K562 (cell line): ENCODE data around the gene FGF21. TPM values are rescaled to one million over a fixed set of nuclear protein-coding genes. Genes with fewer than 3 reads are reported as not detected.

Experiments used
- ETV6 ChIP-seq, 3 experiments: fragments of 150-350 bp in 1 of 3; sonication (generic) in 1 of 3; formaldehyde crosslinking in 1 of 3; IDR thresholded peaks; 2 replicates each; pipeline versions ENCODE4 v1.6.1 to v1.8.0; 2014 to 2022; ENCODE audit warnings: borderline replicate concordance in 2 of 3, low read depth in 2 of 3, antibody characterized with exemption in 1 of 3, low read length in 1 of 3, mild to moderate bottlenecking in 1 of 3, missing genetic modification reagents in 1 of 3
- MEIS2 ChIP-seq: fragments of 450-650 bp; IDR thresholded peaks from 2 replicates; pipeline ENCODE4 v1.6.1; 2014; ENCODE audit warnings: mild to moderate bottlenecking; ENCODE audit not compliant: partially characterized antibody
- PYGO2 ChIP-seq: fragments of 450-650 bp; IDR thresholded peaks from 2 replicates; pipeline ENCODE4 v1.6.1; 2016; ENCODE audit warnings: mild to moderate bottlenecking, missing genetic modification characterization, moderate library complexity, missing compliant biosample characterization
- SMARCC2 ChIP-seq: fragments of 450-650 bp; IDR thresholded peaks from 2 replicates; pipeline ENCODE4 v1.6.1; 2017; ENCODE audit warnings: antibody characterized with exemption, moderate library complexity, mild to moderate bottlenecking, low read depth
- TARDBP ChIP-seq: fragments of 450-650 bp; IDR thresholded peaks from 2 replicates; pipeline ENCODE4 v1.6.1; 2016
- TRIM28 ChIP-seq: fragments of 450-650 bp; IDR thresholded peaks from 2 replicates; pipeline ENCODE4 v1.6.1; 2017
- polyA plus RNA-seq, 8 experiments: library from polyadenylated mRNA; depleted of rRNA in 4 of 8; stranded (reverse) in 5 of 8; unstranded in 3 of 8; fragments of >200 nt; fragmentation: Nextera tagmentation in 2 of 8; fragmentation: Illumina TruSeq in 1 of 8; extraction: Ambion mirVana in 2 of 8; extraction: Trizol in 1 of 8; gene quantifications; 2 replicates each; pipeline versions ENCODE4 v1.2.1 to v1.2.3, GENCODE V29; 2011 to 2014; ENCODE audit warnings: inconsistent platforms in 1 of 8, missing spikeins in 1 of 8
- total RNA-seq, 7 experiments: library from RNA; depleted of rRNA in 6 of 7; stranded (reverse); fragments of >200 nt in 6 of 7; fragmentation: Illumina TruSeq in 2 of 7; extraction: Trizol in 2 of 7; gene quantifications; 2 replicates each; pipeline versions ENCODE4 v1.2.1 to v1.2.3, GENCODE V29; 2011 to 2021; ENCODE audit warnings: low replicate concordance in 1 of 7
- TF ChIP-seq, protein P1 (sequence below), 2 experiments: fragments of 450-650 bp; IDR thresholded peaks; 2 replicates each; pipeline ENCODE4 v1.6.1; 2016; ENCODE audit warnings: mild to moderate bottlenecking in 2 of 2, borderline replicate concordance in 1 of 2, low read depth in 1 of 2, moderate library complexity in 1 of 2
- TF ChIP-seq, protein P2 (sequence below): fragments of 200-400 bp; formaldehyde crosslinking; IDR thresholded peaks from 2 replicates; pipeline ENCODE4 v1.6.1; 2017; ENCODE audit warnings: mild to moderate bottlenecking, low read depth, low read length, moderate library complexity
- TF ChIP-seq, protein P3 (sequence below): fragments of 450-650 bp; IDR thresholded peaks from 2 replicates; pipeline ENCODE4 v1.6.1; 2016; ENCODE audit warnings: borderline replicate concordance
- TF ChIP-seq, protein P4 (sequence below): fragments of 200-800 bp; sonication (Bioruptor generic); IDR thresholded peaks from 2 replicates; pipeline ENCODE4 v1.6.1; 2017; ENCODE audit warnings: missing genetic modification characterization, missing compliant biosample characterization

FGF21 gene
- total and polyA plus RNA-seq, 9 of the 15 experiments (the other 6 are each of a cell fraction or from before 2014, with no cell fraction given): 0.04 to 0.77 (median 0.09) TPM; not detected in 6

DNA sequence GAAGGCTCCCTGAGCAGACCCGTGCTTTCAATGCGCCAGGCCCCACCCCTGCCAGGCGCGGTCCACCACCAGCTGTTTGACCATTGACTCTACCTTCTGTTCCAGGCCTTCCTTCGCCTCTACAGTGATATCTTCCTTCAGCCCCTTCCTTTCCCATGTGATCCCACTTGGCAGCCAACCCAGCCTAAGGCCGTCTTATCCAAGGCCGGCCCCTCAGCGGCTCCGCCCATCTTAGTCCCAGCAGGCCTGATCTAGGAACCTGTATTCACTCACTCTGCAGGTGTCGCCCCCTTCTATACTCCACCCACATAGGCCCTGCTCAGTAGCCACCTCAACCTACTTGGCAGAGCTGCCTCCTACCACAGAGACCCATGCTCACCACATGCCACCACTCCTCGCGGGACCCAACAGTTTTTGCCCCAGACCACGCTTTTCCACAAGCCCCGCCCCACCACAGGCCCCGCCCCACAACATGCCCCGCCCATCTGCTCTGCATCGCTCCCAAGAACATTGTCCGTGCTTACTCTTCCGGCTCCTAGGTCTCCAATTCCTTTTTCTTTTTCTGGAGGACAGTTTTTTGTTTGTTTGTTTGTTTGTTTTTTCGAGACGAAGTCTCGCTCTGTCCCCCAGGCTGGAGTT is 17.8 kb upstream of the FGF21 start (continued):
- TF ChIP-seq, protein P1, sequence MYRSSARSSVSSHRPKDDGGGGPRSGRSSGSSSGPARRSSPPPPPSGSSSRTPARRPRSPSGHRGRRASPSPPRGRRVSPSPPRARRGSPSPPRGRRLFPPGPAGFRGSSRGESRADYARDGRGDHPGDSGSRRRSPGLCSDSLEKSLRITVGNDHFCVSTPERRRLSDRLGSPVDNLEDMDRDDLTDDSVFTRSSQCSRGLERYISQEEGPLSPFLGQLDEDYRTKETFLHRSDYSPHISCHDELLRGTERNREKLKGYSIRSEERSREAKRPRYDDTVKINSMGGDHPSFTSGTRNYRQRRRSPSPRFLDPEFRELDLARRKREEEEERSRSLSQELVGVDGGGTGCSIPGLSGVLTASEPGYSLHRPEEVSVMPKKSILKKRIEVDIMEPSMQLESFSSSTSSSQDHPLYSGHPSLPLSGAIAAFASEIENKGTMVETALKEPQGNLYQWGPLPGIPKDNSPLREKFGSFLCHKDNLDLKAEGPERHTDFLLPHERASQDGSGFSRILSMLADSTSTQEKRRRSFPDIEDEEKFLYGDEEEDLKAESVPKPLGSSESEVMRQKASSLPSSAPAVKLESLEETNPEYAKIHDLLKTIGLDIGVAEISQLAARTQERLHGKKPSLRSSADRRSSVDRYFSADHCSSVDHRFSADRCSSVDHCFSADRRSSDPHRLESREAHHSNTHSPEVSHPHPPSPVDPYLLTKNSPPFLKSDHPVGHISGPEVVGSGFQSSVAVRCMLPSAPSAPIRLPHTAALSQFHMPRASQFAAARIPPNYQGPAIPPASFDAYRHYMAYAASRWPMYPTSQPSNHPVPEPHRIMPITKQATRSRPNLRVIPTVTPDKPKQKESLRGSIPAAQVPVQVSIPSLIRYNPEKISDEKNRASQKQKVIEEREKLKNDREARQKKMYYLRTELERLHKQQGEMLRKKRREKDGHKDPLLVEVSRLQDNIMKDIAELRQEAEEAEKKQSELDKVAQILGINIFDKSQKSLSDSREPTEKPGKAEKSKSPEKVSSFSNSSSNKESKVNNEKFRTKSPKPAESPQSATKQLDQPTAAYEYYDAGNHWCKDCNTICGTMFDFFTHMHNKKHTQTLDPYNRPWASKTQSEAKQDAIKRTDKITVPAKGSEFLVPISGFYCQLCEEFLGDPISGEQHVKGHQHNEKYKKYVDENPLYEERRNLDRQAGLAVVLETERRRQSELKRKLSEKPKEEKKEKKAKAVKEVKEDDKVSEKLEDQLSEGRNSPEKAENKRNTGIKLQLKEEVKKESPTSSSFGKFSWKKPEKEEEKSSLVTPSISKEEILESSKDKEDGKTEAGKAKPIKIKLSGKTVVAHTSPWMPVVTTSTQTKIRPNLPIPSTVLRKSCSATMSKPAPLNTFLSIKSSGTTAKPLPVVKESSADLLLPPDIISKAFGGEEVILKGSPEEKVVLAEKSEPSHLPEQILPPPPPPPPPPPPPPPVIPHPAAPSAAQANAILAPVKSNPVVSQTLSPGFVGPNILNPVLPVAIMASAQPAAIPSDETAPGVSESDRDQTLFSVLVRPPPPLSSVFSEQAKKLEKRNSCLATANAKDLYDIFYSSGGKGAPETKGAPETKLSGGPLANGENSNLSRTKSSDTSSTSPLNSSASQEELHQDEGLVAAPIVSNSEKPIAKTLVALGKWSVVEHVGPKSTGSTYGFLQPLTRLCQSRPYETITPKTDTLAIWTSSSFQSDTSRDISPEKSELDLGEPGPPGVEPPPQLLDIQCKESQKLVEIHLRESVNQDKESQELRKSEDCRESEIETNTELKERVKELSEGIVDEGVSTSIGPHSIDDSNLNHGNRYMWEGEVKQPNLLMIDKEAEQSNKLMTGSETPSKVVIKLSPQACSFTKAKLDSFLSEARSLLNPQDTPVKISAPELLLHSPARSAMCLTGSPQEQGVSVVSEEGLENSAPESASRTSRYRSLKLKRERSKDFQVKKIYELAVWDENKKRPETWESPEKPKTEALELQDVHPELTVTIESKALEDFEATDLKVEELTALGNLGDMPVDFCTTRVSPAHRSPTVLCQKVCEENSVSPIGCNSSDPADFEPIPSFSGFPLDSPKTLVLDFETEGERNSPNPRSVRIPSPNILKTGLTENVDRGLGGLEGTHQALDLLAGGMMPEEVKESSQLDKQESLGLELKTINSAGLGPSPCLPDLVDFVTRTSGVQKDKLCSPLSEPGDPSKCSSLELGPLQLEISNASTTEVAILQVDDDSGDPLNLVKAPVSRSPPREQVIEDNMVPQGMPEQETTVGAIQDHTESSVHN (IDR thresholded peaks at IDR 0.05; ENCODE audit: borderline replicate concordance in 1 of 2, low read depth in 1 of 2): no peak
- TF ChIP-seq, protein P2, sequence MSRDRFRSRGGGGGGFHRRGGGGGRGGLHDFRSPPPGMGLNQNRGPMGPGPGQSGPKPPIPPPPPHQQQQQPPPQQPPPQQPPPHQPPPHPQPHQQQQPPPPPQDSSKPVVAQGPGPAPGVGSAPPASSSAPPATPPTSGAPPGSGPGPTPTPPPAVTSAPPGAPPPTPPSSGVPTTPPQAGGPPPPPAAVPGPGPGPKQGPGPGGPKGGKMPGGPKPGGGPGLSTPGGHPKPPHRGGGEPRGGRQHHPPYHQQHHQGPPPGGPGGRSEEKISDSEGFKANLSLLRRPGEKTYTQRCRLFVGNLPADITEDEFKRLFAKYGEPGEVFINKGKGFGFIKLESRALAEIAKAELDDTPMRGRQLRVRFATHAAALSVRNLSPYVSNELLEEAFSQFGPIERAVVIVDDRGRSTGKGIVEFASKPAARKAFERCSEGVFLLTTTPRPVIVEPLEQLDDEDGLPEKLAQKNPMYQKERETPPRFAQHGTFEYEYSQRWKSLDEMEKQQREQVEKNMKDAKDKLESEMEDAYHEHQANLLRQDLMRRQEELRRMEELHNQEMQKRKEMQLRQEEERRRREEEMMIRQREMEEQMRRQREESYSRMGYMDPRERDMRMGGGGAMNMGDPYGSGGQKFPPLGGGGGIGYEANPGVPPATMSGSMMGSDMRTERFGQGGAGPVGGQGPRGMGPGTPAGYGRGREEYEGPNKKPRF: no peak
- TF ChIP-seq, protein P3, sequence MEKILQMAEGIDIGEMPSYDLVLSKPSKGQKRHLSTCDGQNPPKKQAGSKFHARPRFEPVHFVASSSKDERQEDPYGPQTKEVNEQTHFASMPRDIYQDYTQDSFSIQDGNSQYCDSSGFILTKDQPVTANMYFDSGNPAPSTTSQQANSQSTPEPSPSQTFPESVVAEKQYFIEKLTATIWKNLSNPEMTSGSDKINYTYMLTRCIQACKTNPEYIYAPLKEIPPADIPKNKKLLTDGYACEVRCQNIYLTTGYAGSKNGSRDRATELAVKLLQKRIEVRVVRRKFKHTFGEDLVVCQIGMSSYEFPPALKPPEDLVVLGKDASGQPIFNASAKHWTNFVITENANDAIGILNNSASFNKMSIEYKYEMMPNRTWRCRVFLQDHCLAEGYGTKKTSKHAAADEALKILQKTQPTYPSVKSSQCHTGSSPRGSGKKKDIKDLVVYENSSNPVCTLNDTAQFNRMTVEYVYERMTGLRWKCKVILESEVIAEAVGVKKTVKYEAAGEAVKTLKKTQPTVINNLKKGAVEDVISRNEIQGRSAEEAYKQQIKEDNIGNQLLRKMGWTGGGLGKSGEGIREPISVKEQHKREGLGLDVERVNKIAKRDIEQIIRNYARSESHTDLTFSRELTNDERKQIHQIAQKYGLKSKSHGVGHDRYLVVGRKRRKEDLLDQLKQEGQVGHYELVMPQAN: peak; percentile 85; the same call in 1 of the 2 replicates
- no peak for TF ChIP-seq TRIM28
- TF ChIP-seq PYGO2 (tag): no peak
- no peak for TF ChIP-seq MEIS2
- TF ChIP-seq SMARCC2: no peak
- TF ChIP-seq, protein P4, sequence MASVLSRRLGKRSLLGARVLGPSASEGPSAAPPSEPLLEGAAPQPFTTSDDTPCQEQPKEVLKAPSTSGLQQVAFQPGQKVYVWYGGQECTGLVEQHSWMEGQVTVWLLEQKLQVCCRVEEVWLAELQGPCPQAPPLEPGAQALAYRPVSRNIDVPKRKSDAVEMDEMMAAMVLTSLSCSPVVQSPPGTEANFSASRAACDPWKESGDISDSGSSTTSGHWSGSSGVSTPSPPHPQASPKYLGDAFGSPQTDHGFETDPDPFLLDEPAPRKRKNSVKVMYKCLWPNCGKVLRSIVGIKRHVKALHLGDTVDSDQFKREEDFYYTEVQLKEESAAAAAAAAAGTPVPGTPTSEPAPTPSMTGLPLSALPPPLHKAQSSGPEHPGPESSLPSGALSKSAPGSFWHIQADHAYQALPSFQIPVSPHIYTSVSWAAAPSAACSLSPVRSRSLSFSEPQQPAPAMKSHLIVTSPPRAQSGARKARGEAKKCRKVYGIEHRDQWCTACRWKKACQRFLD (CRISPR knock-in tag): 0 out of 2 replicates have a peak, but pooled peaks have one; percentile 38
- TF ChIP-seq TARDBP: no peak
- no peak for TF ChIP-seq ETV6 (IDR thresholded peaks at IDR 0.05; ENCODE audit: borderline replicate concordance in 1 of 2, low read depth in 2 of 2, low read length in 1 of 2)
- TF ChIP-seq ETV6 (CRISPR knock-in tag; IDR thresholded peaks at IDR 0.05; ENCODE audit: borderline replicate concordance): no peak
